Neural progenitor cell (in vitro differentiated cells): ENCODE data around the gene STK24. TPM values are rescaled to one million over a fixed set of nuclear protein-coding genes. Genes with fewer than 3 reads are reported as not detected.

ENCODE experiments used
- DNase-seq: peaks from one replicate; pipeline ENCODE4 v3.0.0-alpha.2; 2016; ENCODE audit warnings: low spot score
- H2AFZ ChIP-seq: fragments of 200-600 bp; sonication (generic); replicated peaks from 2 replicates; pipeline ENCODE4 v1.6.1; 2016; ENCODE audit warnings: antibody characterized with exemption
- H3F3A ChIP-seq: fragments of 200-600 bp; sonication (generic); 2 replicates; pipeline ENCODE4 v1.6.1; 2016; ENCODE audit warnings: antibody characterized with exemption, low read depth
- H3K27ac ChIP-seq: fragments of 200-600 bp; sonication (generic); 2 replicates; pipeline ENCODE4 v1.5.1; 2016; ENCODE audit warnings: mild to moderate bottlenecking
- H3K27me3 ChIP-seq: fragments of 200-600 bp; sonication (generic); 2 replicates; pipeline ENCODE4 v1.6.1; 2016; ENCODE audit warnings: mild to moderate bottlenecking, moderate library complexity
- H3K36me3 ChIP-seq: fragments of 200-600 bp; sonication (generic); 2 replicates; pipeline ENCODE4 v1.5.1; 2016
- H3K4me1 ChIP-seq: fragments of 200-600 bp; sonication (generic); 2 replicates; pipeline ENCODE4 v1.6.1; 2016; ENCODE audit warnings: mixed run types
- H3K4me2 ChIP-seq: fragments of 200-600 bp; sonication (generic); 2 replicates; pipeline ENCODE4 v1.6.1; 2016
- H3K4me3 ChIP-seq: fragments of 200-600 bp; sonication (generic); 2 replicates; pipeline ENCODE4 v1.5.1; 2016
- H3K79me2 ChIP-seq: fragments of 200-600 bp; sonication (generic); 2 replicates; pipeline ENCODE4 v1.6.1; 2016; ENCODE audit warnings: low read depth
- H3K9ac ChIP-seq: fragments of 200-600 bp; sonication (generic); 2 replicates; pipeline ENCODE4 v1.6.1; 2016
- H3K9me3 ChIP-seq: fragments of 200-600 bp; sonication (generic); 2 replicates; pipeline ENCODE4 v1.5.1; 2016; ENCODE audit warnings: low read depth
- H4K20me1 ChIP-seq: fragments of 200-600 bp; sonication (generic); 2 replicates; pipeline ENCODE4 v1.6.1; 2016; ENCODE audit warnings: low read depth
- H3K27ac Mint-ChIP-seq: 3 replicates; pipeline ENCODE4 v1.8.0; 2021; ENCODE audit warnings: mixed read lengths
- H3K27me3 Mint-ChIP-seq: 2 replicates; pipeline ENCODE4 v1.8.0; 2022; ENCODE audit warnings: low read depth, mild to moderate bottlenecking, inconsistent platforms, moderate library complexity, mixed read lengths; ENCODE audit not compliant: insufficient read depth
- H3K36me3 Mint-ChIP-seq: 3 replicates; pipeline ENCODE4 v1.8.0; 2021; ENCODE audit warnings: mixed read lengths
- H3K4me1 Mint-ChIP-seq: 3 replicates; pipeline ENCODE4 v1.8.0; 2021; ENCODE audit warnings: mixed read lengths
- H3K4me3 Mint-ChIP-seq: 3 replicates; pipeline ENCODE4 v1.8.0; 2021; ENCODE audit warnings: mild to moderate bottlenecking, moderate library complexity, mixed read lengths
- H3K9me3 Mint-ChIP-seq: 3 replicates; pipeline ENCODE4 v1.8.0; 2020; ENCODE audit warnings: mixed read lengths
- CTCF ChIP-seq: fragments of 200-600 bp; sonication (generic); IDR thresholded peaks from 2 replicates; pipeline ENCODE4 v1.5.1; 2017; ENCODE audit warnings: antibody characterized with exemption, mild to moderate bottlenecking
- EZH2 ChIP-seq: fragments of 200-600 bp; sonication (generic); IDR thresholded peaks from 2 replicates; pipeline ENCODE4 v1.6.1; 2017; ENCODE audit warnings: antibody characterized with exemption, mild to moderate bottlenecking, moderate library complexity
- EZH2phosphoT487 ChIP-seq: fragments of 200-600 bp; sonication (generic); IDR thresholded peaks from 2 replicates; pipeline ENCODE4 v1.6.1; 2017; ENCODE audit warnings: antibody characterized with exemption
- total RNA-seq: library from RNA; depleted of rRNA; stranded (reverse); fragments of >200 nt; gene quantifications from 2 replicates; pipeline ENCODE4 v1.2.3, GENCODE V29; 2015; ENCODE audit warnings: low replicate concordance

The STK24 gene
- total RNA-seq, 1 donor from 2014 or later, result 330 TPM

DNA sequence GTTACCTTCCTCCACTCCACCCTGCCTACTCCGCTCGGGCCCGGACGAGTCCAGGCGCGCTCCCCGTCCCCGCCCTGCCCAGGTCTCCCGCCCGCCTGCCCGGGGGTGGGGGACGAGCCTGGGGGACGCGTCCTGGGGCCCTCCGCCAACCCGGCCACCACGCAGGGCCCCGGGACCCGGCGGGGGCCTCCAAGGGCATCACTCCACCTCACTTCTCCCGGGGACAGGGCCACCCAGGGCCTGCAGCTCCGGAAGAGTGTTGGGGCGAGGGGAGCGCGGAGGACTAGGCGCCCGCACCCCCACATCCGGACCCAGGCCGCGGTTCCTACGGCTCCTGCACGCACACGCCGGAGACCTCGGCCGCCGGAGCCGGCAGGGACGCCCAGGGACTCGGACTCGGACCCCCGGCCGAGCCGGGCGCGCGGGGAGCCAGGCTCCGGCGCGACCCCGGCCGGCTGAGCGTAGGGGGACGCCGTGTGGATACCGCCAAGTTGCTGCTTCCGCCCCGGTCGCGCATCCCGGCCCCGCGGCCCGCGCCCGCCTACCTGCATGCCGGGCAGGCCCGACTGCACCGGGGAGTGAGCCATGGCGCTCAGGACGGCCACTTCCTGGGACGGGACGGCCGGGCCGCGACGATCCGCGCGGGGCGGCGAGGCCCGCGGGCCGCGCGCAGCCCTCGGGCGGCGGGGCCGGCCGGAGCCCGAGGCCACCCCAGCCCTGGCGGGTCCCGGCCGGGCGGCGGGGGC is 534 bp downstream of the STK24 start:
- H3K79me2 ChIP-seq, result peaks cover 56% of the 10 kb centered on the region
- H3K4me2 ChIP-seq, result peak overlapping the region; percentile 84
- Mint-ChIP-seq H3K4me3 (peak overlapping the region; percentile 97), H3K4me1 (peaks cover 63% of the 10 kb centered on the region), H3K27ac (no peak overlapping the region), H3K36me3 (peaks cover 20% of the 10 kb centered on the region), H3K9me3 (peaks cover 4% of the 10 kb centered on the region), H3K27me3 (no peaks in the 10 kb centered on the region)
- no peaks in the 10 kb centered on the region for H3K9me3 ChIP-seq
- peaks cover 51% of the 10 kb centered on the region for H4K20me1 ChIP-seq
- peak overlapping the region; percentile 82 for H3K27ac ChIP-seq
- H3F3A ChIP-seq, result peaks cover 20% of the 10 kb centered on the region
- peak; percentile 62 for DNase-seq
- H3K36me3 ChIP-seq, result no peaks in the 10 kb centered on the region
- peak overlapping the region; percentile 93 for H3K9ac ChIP-seq
- H3K4me3 ChIP-seq, result peak overlapping the region; percentile 66
- H3K4me1 ChIP-seq, result peaks cover 49% of the 10 kb centered on the region
- TF ChIP-seq EZH2 (no peak), EZH2phosphoT487 (no peak), CTCF (no peak)
- H2AFZ ChIP-seq, result no peak overlapping the region
- no peaks in the 10 kb centered on the region for H3K27me3 ChIP-seq

DNA sequence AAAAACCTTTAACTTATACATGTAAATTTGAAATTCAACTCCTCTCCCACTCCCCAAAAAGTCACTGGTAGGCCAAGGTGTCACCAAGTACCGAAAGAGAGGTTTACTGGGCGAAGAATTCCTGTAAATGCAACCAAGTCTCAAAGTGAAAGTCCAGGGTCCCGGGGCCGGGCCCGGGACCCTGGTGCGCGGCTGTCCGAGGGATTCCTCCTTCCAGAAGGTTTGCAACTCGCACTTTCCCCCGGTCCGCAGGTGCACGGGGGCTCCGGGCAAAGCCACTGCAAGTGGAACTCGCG is 1.1 kb downstream of the STK24 start:
- no peak for DNase-seq
- Mint-ChIP-seq H3K36me3 (peaks cover 24% of the 10 kb centered on the region), H3K9me3 (peaks cover 5% of the 10 kb centered on the region), H3K4me1 (peaks cover 62% of the 10 kb centered on the region), H3K27me3 (no peaks in the 10 kb centered on the region), H3K27ac (peak overlapping the region; percentile 99), H3K4me3 (peak overlapping the region; percentile 97)
- H3K4me3 ChIP-seq, result peak overlapping the region; percentile 66
- H3F3A ChIP-seq, result peaks cover 20% of the 10 kb centered on the region
- H3K79me2 ChIP-seq, result peaks cover 62% of the 10 kb centered on the region
- H3K9me3 ChIP-seq, result no peaks in the 10 kb centered on the region
- no peaks in the 10 kb centered on the region for H3K27me3 ChIP-seq
- peak overlapping the region; percentile 93 for H3K9ac ChIP-seq
- no peaks in the 10 kb centered on the region for H3K36me3 ChIP-seq
- peak overlapping the region; percentile 84 for H3K4me2 ChIP-seq
- peaks cover 53% of the 10 kb centered on the region for H3K4me1 ChIP-seq
- peak overlapping the region; percentile 82 for H3K27ac ChIP-seq
- no peak overlapping the region for H2AFZ ChIP-seq
- H4K20me1 ChIP-seq, result peaks cover 57% of the 10 kb centered on the region
- TF ChIP-seq EZH2phosphoT487, result no peak
- no peak for TF ChIP-seq CTCF
- no peak for TF ChIP-seq EZH2

GRCh38 chr13:98575009-98575903 is 1.7 kb downstream of the STK24 start:
- H4K20me1 ChIP-seq, result peaks cover 63% of the 10 kb centered on the region

More at GRCh38 chr13:98575009-98575903, 1.7 kb downstream of the STK24 start:
- Histone ChIP-seq H2AFZ (no peak overlapping the region), H3K79me2 (peaks cover 67% of the 10 kb centered on the region), H3K27me3 (no peaks in the 10 kb centered on the region), H3K36me3 (no peaks in the 10 kb centered on the region), H3K27ac (peak overlapping the region; percentile 82), H3K4me3 (peak overlapping the region; percentile 66), H3K4me2 (peak overlapping the region; percentile 84), H3F3A (peaks cover 20% of the 10 kb centered on the region), H3K4me1 (peaks cover 57% of the 10 kb centered on the region), H3K9ac (peak overlapping the region; percentile 93), H3K9me3 (no peaks in the 10 kb centered on the region)
- H3K27ac Mint-ChIP-seq, result peak overlapping the region; percentile 99
- H3K27me3 Mint-ChIP-seq, result no peaks in the 10 kb centered on the region
- peak overlapping the region; percentile 97 for H3K4me3 Mint-ChIP-seq
- H3K36me3 Mint-ChIP-seq, result peaks cover 26% of the 10 kb centered on the region
- peak; percentile 29 for DNase-seq
- H3K4me1 Mint-ChIP-seq, result peaks cover 60% of the 10 kb centered on the region
- TF ChIP-seq EZH2, result no peak
- H3K9me3 Mint-ChIP-seq, result peaks cover 7% of the 10 kb centered on the region
